SU-DHL-6 (cell line): ENCODE results near the gene RPL28.

Source experiments
- H2AFZ ChIP-seq: fragments of 200-600 bp; sonication (generic); 2 replicates; pipeline ENCODE4 v1.6.1; 2014; ENCODE audit warnings: low read depth, mild to moderate bottlenecking, moderate library complexity, mixed read lengths, antibody characterized with exemption, low read length; ENCODE audit not compliant: severe bottlenecking
- H3F3A ChIP-seq: fragments of 200-600 bp; shearing (Covaris generic); 2 replicates; pipeline ENCODE4 v1.6.0; 2016; ENCODE audit warnings: antibody characterized with exemption, mild to moderate bottlenecking; ENCODE audit not compliant: insufficient read depth
- H3K27ac ChIP-seq: fragments of 200-600 bp; sonication (generic); 2 replicates; pipeline ENCODE4 v1.5.1; 2016; ENCODE audit warnings: low read depth, mild to moderate bottlenecking, low read length, moderate library complexity, mixed read lengths
- H3K27me3 ChIP-seq: fragments of 200-600 bp; sonication (generic), shearing (Covaris generic); 2 replicates; pipeline ENCODE4 v1.6.0; 2014; ENCODE audit warnings: mild to moderate bottlenecking, low read length
- H3K36me3 ChIP-seq: fragments of 200-600 bp; sonication (generic); 2 replicates; pipeline ENCODE4 v1.6.1; 2014; ENCODE audit warnings: mild to moderate bottlenecking, low read length, mixed read lengths
- H3K4me2 ChIP-seq: fragments of 300-600, 200-600 bp; shearing (Covaris generic), sonication (generic); 2 replicates; pipeline ENCODE4 v1.6.0; 2014; ENCODE audit warnings: low read length, low read depth, mild to moderate bottlenecking; ENCODE audit not compliant: poor library complexity, severe bottlenecking
- H3K4me3 ChIP-seq: fragments of 200-600 bp; sonication (generic); 2 replicates; pipeline ENCODE4 v1.5.1; 2014; ENCODE audit warnings: antibody characterized with exemption, low read length, mild to moderate bottlenecking, mixed read lengths; ENCODE audit not compliant: insufficient read depth, poor library complexity, severe bottlenecking
- H3K79me2 ChIP-seq: fragments of 200-600 bp; sonication (generic); 2 replicates; pipeline ENCODE4 v1.6.1; 2014; ENCODE audit warnings: mild to moderate bottlenecking, low read length, moderate library complexity; ENCODE audit not compliant: insufficient read depth
- H3K9ac ChIP-seq: fragments of 200-600 bp; sonication (generic); 2 replicates; pipeline ENCODE4 v1.7.0; 2014; ENCODE audit warnings: mild to moderate bottlenecking, low read length
- H3K9me2 ChIP-seq: fragments of 200-600 bp; sonication (generic); replicated peaks from 2 replicates; pipeline ENCODE4 v1.6.1; 2014; ENCODE audit warnings: low read length; ENCODE audit not compliant: insufficient read depth
- H3K9me3 ChIP-seq: fragments of 200-600 bp; sonication (generic); 2 replicates; pipeline ENCODE4 v1.6.1; 2014; ENCODE audit warnings: low read length, mixed read lengths; ENCODE audit not compliant: insufficient read depth
- H4K20me1 ChIP-seq: fragments of 200-600 bp; sonication (generic); 2 replicates; pipeline ENCODE4 v1.6.1; 2014; ENCODE audit warnings: low read depth, mild to moderate bottlenecking, antibody characterized with exemption, low read length, moderate library complexity, mixed read lengths
- EZH2phosphoT487 ChIP-seq: fragments of 200-600 bp; sonication (generic), shearing (Covaris generic); conservative IDR thresholded peaks from 2 replicates; pipeline ENCODE4 v1.6.1; 2018; ENCODE audit warnings: mild to moderate bottlenecking, antibody characterized with exemption, low read length, moderate library complexity, mixed read lengths
- TF ChIP-seq, protein P1 (sequence below): fragments of 200-600 bp; sonication (generic); IDR thresholded peaks from one replicate; pipeline ENCODE4 v1.5.1; 2017; ENCODE audit warnings: antibody characterized with exemption, mild to moderate bottlenecking, low read length, moderate library complexity; ENCODE audit not compliant: insufficient read depth, poor library complexity, severe bottlenecking

Gene RPL28

DNA sequence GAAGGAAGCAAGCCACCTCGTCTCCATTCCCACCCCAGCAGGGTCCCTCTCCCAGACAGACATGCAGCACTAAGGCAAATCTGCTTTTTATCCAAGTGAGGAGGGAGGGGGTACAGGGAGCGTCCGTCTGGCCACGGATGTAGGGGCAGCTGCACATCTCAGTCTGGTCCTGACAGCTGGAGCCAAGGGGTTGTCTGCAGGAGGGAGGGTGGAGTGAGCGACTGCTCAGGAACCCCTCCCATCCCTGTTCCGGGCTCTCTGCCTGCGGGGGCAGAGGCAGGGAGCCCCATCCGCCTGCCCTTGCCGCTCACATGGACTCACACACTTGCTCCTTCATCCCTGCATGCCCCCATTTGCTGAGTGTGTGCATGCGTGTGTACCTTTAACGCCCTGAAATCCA lies 6.6 kb upstream of the RPL28 start:
- H3K9me3 ChIP-seq: no peaks in the 10 kb centered on the region
- no peak overlapping the region for H2AFZ ChIP-seq
- no peak overlapping the region for H3K4me2 ChIP-seq
- TF ChIP-seq, protein P1, sequence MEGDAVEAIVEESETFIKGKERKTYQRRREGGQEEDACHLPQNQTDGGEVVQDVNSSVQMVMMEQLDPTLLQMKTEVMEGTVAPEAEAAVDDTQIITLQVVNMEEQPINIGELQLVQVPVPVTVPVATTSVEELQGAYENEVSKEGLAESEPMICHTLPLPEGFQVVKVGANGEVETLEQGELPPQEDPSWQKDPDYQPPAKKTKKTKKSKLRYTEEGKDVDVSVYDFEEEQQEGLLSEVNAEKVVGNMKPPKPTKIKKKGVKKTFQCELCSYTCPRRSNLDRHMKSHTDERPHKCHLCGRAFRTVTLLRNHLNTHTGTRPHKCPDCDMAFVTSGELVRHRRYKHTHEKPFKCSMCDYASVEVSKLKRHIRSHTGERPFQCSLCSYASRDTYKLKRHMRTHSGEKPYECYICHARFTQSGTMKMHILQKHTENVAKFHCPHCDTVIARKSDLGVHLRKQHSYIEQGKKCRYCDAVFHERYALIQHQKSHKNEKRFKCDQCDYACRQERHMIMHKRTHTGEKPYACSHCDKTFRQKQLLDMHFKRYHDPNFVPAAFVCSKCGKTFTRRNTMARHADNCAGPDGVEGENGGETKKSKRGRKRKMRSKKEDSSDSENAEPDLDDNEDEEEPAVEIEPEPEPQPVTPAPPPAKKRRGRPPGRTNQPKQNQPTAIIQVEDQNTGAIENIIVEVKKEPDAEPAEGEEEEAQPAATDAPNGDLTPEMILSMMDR: no peak
- TF ChIP-seq EZH2phosphoT487: no peak
- no peaks in the 10 kb centered on the region for H4K20me1 ChIP-seq
- H3K9me2 ChIP-seq: no peaks in the 10 kb centered on the region
- H3K27ac ChIP-seq: no peak overlapping the region
- no peak overlapping the region for H3K4me3 ChIP-seq
- H3K9ac ChIP-seq: no peak overlapping the region
- H3K79me2 ChIP-seq: no peaks in the 10 kb centered on the region
- H3F3A ChIP-seq: 0 out of 2 replicates have a peak, but pooled peaks cover 3% of the 10 kb centered on the region
- H3K27me3 ChIP-seq: no peaks in the 10 kb centered on the region
- no peaks in the 10 kb centered on the region for H3K36me3 ChIP-seq

DNA sequence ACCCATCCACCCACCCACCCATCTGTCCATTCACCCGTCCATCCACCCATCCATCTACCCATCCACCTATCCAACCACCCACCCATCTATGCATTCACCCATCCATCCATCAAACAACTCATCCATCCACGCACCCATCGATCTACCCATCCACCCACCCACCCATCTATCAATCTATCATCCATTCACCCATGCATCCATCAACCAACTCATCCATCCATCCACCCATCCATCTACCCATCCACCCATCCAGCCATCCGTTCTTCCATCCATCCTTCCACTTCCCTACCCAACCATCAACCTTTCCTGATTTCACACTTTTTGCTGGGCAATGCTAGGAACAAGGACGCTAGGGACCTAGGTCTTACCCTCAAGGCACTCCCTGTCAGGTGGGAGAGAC lies 3.7 kb upstream of the RPL28 start:
- H3K9me2 ChIP-seq: no peaks in the 10 kb centered on the region
- no peak overlapping the region for H3K4me3 ChIP-seq
- no peaks in the 10 kb centered on the region for H3K9me3 ChIP-seq
- peaks cover 21% of the 10 kb centered on the region for H3F3A ChIP-seq
- H3K27me3 ChIP-seq: no peaks in the 10 kb centered on the region
- TF ChIP-seq, protein P1: no peak
- TF ChIP-seq EZH2phosphoT487: no peak
- H3K27ac ChIP-seq: no peak overlapping the region
- H3K9ac ChIP-seq: no peak overlapping the region
- H2AFZ ChIP-seq: no peak overlapping the region
- H3K36me3 ChIP-seq: peaks cover 11% of the 10 kb centered on the region
- peaks cover 6% of the 10 kb centered on the region for H4K20me1 ChIP-seq
- H3K79me2 ChIP-seq: peaks cover 12% of the 10 kb centered on the region
- H3K4me2 ChIP-seq: peak overlapping the region; percentile 67

DNA sequence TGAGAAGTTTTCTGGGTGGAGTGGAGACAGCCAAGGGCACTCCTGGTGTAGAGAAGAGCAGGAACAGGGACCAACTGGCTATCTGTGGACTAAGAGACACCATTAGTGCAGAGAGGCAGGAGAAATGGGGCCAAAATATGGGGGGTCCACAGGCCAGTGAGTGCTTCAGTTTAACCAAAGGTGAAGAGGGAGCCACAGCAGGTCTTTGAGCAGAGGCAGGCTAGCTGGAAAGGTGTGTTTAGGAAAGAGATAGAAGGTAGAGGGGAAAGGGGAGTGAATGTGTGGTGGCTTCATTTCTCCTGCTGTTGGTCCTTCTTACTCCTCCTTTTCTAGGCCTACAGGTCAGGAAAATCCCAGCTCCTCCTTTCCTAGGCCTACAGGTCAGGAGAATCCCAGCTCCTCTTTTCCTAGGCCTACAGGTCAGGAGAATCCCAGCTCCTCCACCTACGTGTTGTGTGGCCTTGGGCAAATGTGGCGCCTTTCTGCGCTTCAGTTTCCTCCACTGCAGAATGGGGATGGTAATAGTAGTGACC lies 3.1 kb upstream of the RPL28 start:
- H4K20me1 ChIP-seq: peaks cover 12% of the 10 kb centered on the region
- H3K27ac ChIP-seq: no peak overlapping the region
- peaks cover 17% of the 10 kb centered on the region for H3K36me3 ChIP-seq
- no peak for TF ChIP-seq EZH2phosphoT487
- TF ChIP-seq, protein P1: no peak
- H3F3A ChIP-seq: peaks cover 27% of the 10 kb centered on the region
- H3K9me2 ChIP-seq: no peaks in the 10 kb centered on the region
- H2AFZ ChIP-seq: no peak overlapping the region
- no peaks in the 10 kb centered on the region for H3K9me3 ChIP-seq
- H3K4me3 ChIP-seq: no peak overlapping the region
- peak overlapping the region; percentile 98; the same call in 1 of the 2 replicates for H3K9ac ChIP-seq
- peak overlapping the region; percentile 67 for H3K4me2 ChIP-seq
- no peaks in the 10 kb centered on the region for H3K27me3 ChIP-seq
- peaks cover 18% of the 10 kb centered on the region for H3K79me2 ChIP-seq
